ENCODE data around the gene ACTN1.

GRCh38 chr14:68955164-68955850 lies 23.8 kb downstream of the ACTN1 start:
- TF ChIP-seq GATA2 (IDR thresholded peaks at IDR 0.05; ENCODE audit: low read depth, low read length) (no peak), GATA3 (IDR thresholded peaks at IDR 0.05; ENCODE audit: low read depth, low read length) (no peak)

All from SH-SY5Y (cell line).